GDM1 (cell line): ENCODE results near the gene SLC4A1AP.
A peak's percentile ranks its signal among the peaks of the same experiment; 100 is the strongest.

ENCODE experiments used
- DNase-seq: peaks from one replicate; lab custom pipeline; 2025; lab: John Stamatoyannopoulos, UW

Gene SLC4A1AP

DNA sequence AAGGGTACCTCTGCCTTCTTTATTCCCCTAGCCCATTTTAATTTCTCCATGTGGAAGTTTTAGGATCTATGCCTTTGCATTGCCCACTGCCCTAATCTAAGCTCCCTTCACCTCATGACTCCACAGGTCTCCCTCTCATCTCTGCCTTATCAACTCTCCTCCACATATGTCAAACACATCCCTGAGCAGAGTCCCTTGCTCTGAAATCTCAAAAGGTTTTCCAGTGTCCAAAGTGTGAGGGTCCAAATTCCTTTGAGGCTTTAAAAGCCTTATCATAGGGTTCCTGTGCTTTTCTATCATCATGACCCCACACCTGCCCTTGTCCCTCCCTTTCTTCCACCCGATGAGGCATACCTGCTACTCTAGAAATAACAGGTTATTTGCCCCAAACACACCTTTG, 38.6 kb downstream of the SLC4A1AP start:
- DNase-seq: no peak

DNA sequence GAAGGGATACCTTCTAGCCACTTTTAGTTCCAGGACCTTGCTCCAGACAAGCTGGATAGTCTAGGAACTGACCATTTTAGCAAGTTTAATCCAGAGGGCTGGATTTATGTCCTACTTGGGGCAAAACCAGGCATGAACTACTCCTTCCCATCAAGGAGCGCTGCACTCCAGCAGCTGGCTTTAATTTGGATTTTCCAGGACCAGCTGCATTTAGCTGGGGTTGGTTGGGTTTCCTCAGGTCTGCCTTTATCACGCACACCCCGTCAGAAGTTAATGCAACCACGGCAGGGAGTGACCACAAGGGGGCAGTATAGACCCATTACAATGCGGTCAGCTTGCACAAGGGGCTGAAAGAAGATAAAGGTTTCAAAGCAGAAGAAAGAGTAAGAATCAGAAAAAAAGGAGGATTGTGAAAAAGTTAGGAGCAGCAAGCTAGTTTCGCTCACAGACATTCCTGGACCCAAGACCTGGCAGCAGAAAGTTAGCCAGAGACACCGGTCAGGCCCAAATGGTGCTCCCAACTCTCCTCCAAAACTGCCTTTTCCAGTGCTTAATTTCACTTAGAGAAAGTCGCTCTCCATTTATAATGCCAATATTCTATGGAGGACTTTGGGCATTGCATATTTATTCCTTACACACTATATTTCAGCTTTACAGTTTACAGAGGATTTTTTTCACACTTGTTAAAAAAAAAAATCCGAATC, 40.1 kb downstream of the SLC4A1AP start:
- peak; percentile 59 for DNase-seq

DNA sequence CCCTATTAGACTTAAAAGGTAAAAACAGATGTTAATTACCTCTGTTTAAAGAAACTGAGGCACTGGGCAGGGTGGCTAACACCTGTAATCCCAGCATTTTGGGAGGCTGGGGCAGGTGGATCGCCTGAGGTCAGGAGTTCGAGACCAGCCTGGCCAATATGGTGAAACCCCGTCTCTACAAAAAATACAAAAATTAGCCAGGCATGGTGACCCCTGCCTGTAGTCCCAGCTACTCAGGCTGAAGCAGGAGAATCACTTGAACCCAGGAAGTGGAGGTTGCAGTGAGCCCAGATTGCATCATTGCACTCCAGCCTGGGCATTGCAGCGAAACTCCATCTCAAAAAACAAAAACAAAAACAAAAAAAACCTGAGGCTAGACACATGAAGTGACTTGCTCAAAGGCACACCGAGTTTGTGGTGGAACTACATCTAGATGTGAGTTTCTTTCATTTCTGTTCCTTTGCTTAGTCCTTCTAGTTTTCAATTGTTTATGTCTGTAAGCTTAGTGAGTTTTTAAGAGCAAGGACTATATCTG, 40.7 kb downstream of the SLC4A1AP start:
- DNase-seq: no peak

DNA sequence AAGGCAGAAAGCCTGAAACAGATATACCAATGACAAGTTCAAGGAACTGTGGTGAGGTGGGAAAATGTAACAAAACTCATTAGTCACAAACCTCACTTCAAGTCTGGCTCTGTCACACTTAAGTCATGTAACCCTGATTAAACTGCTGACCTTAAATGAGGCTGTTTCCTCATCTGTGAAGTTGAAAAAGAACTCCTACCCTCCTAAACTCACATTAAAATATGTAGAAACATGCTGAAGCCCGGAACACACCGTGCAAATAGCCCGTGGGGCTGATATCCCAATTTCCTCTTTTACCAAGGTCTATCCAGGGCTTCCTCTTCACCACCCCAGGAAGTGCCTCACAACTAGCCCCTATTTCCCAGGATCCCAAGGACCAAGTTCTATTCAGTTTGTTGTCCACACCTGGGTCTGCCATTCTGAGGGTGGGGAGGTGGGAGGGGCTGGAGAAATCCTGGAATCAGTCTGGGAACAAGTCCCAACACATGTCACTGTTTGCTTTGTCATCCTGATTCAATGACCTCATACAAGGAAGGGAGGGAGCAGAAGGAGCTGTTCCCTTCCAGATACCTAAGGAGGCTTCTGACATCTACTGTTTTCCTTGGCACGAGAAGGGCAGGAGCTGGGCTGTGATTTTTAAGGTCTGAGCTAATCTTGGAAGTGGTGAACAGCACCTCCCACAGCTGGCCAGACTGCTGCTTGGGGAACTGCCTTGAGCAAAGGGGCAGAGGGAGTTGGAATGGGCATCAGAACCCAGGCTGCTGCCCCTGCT, 42.3 kb downstream of the SLC4A1AP start:
- no peak for DNase-seq

DNA sequence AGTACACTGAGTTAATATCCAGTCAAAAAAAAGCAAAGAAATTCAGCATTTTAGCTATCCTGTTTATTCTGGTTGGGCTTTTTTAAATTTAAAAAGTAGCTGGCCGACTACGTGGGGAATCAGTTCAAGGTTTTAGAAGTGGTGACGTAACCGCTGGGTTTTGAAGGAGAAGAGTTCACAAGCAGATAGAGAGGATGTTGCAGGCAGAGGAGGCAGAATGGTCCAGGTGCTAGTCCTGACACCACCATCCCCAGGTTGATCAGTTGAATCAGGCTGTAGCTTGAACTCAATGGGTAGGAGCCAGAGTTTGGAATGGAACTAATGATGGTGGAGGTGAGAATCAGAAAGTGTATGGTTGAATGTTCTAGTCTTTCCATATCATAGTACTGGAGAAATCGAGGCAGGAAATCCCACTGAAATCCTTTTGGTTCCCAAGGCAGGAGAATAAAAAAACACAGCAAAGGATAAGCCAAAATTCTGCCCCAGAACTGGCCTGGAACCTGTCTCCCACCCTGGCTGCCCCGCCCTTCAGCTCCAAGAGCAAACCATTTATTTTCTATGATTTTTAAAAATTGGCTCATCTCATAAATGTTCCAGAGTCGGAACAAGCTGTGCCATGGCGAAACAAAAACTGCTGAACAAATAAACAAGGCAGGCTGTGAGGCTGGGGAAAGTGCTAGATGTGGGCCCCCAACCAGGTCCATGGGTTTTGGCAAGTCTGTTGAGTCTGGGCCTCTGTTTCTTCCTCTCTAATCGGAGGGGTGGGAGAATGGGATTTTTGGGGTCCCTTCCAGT, 44.0 kb downstream of the SLC4A1AP start:
- no peak for DNase-seq

DNA sequence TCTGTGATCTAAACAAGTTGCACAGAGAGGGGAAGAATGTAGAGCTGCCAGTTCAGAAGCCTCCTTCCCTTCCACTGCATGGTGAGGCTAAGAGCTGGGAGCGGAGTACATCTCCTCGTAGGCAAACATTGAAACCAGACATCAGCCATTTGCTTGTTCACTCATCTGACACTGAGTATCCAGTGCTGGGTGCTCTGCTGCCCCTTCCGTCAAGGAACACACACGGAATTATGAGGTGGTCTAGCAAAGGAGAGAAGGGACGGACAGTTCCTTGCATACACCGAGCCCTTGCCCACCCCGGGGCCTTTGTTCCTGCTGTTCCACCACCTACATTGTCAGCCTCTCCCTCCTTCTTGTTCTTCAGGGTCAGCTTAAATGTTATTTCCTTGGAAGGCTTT, 44.6 kb downstream of the SLC4A1AP start:
- no peak for DNase-seq

DNA sequence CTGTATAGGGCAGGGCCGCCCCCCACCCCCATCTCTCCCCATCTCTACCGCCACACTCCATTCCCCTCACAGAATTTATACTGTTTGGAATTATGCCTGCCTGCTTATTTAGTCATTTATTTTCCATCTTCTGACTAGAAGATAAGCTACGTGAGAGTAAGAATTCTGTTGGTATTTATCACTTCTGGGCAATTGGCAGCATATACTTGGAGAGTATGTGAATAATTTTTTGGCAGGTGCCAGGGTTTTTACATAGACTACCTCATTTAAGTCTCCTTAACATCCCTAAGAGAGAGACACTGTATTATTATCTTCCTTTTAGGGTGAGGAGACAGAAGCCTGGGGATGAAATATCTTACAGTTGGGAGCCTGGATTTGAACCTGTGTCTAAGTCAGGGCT, 45.0 kb downstream of the SLC4A1AP start:
- DNase-seq: no peak

DNA sequence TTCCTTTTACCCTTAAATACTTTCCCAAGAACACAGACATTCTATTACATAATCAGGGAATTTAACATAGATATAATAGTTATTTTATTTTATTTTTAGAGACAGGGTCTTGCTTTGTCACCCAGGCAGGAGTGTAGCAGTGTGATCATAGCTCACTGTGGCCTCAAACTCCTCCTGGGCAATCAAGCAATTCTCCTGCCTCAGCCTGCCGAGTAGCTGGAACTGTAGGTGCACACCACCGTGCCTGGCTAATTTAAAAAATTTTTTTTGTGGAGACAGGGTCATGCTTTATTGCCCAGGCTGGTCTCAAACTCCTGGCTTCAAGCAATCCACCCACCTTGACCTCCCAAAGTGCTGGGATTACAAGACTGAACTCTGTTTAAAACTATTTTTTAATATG, 45.6 kb downstream of the SLC4A1AP start:
- DNase-seq: no peak

DNA sequence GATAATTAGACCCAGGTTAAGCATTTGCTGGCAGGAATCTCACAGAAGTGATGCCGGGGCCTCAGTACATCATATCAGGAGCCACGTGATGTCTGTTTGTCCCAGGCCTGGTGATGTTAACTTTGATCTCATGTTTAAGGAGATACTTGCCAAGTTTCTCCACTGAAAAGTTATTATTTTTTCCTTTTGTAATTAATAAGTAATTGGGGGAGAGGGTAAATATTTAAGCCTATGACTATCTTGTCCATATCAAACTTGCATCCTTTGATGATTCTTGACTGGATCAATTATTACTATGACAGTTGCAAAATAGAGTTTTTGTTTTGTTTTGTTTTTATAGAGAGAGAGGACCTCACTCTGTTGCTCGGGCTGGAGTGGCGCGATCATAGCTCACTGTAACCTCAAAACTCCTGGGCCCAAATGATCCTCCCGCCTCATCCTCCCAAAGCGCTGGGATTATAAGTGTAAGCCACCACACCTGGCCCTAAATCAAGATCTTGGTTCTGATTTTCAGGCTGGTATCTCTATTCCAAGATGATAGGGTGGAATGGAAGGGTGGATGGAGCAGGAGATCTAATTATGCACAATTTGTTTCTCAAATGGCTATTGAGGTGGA, 46.4 kb downstream of the SLC4A1AP start:
- DNase-seq: no peak

DNA sequence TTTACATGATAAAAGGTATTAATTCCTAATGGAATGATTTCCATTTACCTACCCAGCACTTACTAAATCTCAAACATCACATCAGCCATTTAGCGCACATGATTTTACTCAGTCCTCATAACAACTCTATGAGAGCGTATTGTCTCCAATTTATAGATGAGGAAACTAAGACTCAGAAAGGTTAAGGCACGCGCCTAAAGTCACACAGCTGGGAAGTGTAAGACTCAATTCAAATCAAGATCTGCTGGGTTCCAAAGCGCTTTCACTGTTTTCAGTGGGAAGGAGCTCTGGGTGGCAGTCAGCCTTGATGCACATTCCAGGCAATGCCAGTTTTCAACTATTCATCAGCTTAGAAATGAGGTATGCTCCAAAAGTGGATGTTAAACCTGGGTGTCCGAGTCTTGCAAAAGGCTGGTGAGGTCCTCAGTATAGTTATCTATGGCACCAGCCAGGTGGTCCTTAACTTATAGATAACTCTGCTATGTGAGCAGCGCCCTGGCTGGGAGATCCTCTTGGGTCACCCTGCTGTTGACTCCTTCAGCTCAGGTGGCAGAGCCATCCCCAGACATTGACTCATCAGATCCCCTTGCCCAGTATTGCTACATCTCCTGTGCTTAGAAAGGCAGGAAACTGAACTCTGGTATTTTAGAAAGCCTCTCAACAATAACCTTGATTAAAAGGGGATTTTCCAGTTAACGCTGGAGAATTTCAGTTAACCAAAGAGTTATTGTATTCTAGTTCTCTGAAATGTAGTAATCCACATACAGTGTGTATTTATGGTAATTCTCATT, 47.1 kb downstream of the SLC4A1AP start:
- no peak for DNase-seq

DNA sequence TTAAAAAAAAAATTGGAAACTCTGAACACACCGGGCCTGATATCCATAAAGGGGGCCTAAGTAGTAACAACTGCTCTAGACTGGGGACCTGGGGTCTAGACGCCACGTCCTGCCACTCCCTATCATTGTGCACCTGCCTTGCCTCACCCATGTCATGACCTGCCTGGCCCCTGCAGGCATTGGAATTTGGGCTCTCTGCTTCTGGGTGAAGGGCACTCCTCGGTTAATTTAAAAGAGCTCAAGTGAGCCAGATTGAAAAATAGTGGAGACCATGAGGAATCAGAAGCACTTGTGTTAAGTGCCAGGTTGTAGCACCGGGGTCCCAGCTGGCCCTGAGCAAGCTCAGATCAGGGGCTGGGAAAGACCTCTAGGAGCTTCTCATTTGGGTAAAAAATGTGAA, 48.1 kb downstream of the SLC4A1AP start:
- DNase-seq: no peak

DNA sequence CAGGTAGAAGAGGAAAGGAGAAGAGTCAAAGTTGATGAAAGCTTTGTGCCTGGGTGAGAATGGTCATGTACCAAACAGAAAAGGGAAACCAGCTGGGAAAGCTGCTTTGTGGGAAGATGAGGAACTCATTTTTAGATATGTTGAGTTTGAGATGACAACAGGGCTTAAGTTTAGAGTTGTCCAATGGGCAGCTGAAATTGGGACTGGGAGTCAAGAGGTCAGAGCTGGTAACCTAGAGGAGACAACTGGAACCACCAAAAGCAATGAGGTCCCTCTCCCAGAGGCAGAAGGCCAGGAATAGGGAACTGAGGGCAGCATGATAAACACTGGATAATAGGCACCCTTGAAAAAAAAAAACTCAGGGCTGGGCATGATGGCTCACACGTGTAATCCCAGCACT, 48.8 kb downstream of the SLC4A1AP start:
- no peak for DNase-seq

DNA sequence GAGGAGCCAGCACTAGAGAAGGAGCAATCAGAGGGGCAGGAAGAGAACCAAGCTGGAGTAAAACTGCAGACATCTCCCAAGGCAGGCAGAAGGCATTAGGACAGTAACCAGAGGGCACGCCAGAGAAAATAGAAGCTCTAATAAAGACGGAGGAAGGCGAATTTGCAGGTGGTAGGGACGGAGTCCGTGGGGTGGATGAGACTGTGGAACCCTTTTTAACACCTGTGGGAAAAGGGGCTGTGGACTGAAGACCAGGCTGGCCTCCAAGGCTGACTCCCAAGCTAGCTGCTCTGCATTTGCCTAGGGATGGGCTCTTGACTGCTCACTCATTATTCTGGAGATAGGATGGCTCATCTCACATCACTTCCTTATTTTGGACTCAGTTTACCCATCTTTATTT, 49.5 kb downstream of the SLC4A1AP start:
- DNase-seq: no peak

DNA sequence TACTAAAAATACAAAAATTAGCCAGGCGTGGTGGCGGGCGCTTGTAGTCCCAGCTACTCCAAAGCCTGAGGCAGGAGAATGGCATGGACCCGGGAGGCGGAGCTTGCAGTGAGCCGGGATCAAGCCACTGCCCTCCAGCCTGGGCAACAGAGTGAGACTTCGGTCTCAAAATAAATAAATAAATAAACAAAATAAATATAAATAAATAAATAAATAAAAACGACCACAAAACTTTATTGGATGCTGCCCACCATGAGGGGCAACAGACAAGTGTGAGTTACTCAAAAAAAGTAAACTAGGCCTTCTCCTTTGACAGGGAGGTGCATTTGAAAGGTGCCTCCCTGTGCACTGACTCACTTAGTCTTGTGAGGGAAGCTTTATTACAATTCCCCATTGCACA, 50.4 kb downstream of the SLC4A1AP start:
- no peak for DNase-seq

DNA sequence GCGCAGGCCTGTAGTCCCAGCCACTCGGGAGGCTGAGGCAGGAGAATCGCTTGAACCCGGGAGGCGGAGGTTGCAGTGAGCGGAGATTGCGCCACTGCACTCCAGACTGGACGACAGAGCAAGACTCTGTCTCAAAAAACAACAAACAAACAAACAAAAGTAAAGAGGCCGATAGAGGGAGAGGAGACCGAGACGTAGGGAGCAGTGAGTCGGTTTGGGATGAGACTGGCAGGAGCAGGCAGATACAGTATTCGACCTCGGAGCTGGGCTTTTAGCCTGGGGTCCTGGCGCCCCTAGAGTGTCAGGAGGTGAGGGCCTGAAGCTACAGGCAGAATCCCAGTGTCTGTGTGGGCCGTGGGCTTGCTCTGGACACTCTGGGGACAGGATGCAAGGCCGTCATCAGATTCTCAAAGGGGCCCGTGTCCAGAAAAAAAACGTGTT, 51.2 kb downstream of the SLC4A1AP start:
- no peak for DNase-seq

DNA sequence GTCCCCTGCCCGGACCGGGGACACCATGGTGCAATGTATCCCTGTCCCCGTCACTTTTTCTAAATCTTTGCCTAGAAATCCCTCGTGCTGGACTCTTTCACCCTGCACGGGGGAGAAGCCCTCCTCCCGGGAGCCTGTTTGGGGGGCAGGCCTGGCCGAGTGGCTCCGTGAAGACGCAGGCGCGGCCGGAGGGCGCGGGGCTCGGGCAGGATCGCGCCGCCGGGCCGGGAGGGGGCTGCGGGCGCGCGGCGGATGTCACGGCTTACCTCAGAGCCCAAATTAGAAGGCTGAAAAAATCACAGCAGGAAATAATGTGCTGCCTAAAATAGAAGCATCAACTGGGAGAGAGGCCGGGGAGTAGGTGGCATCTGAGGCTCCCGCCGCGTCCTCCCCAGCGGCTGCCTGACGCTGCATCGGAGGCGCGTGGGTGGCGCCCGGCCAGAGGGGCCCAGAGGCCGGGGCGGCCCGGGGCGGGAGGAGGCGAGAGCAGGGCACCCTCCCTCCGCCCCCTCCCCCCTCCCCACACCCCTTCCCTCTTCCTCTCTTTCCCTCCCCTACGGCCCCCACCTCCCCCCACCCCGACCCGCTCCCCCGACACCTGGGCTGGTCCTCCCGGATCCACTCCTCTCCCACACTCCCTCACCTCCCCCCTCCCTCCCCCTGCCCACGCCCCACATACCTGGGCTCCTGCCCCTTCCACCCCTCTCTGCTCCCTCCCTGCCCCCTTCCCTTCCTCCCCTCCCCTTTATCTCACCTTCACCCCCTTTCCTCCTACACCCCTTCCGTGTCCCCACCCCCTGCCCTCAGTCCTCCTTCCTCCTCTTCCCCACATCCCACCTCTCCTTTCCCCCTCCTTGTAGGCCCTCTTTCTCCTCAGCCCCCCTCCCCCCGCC, 51.9 kb downstream of the SLC4A1AP start:
- DNase-seq: no peak

DNA sequence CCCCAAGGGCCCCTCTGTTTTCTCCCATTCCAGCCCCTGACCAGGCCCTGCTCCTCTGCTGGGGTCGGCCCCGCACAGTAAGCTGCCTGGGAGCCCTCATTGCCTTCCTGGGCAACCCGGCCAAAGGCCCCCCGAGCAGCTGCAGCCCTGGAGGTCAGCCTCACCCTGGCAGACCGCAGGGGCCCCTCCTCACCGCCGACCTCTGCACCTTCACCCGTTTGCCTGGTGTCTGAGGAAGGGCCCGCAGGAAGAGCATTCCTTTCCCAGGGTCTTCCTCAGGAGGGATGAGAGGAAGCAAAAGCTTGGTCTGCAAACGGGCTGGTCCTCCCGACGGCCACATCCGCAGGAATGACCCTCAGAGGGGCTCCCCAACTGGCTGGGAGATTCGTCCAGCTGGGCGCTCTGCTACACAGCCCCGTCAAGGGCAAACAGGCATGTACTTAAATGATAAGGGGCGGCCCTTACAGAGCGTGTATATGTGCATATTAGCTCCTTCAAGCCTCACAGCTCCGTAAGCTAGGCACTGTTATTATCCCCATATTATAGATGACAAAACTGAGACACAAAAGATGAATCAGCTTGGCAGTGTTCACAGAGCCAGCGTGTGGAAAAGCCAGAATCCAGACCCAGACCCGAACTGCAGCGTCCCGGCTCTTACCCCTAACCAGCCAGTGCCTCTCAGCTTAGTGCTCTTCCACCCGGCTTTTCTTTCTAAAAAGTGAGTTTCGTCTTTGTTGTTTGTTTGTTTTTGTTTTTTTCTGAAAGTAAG, 52.8 kb downstream of the SLC4A1AP start:
- no peak for DNase-seq

DNA sequence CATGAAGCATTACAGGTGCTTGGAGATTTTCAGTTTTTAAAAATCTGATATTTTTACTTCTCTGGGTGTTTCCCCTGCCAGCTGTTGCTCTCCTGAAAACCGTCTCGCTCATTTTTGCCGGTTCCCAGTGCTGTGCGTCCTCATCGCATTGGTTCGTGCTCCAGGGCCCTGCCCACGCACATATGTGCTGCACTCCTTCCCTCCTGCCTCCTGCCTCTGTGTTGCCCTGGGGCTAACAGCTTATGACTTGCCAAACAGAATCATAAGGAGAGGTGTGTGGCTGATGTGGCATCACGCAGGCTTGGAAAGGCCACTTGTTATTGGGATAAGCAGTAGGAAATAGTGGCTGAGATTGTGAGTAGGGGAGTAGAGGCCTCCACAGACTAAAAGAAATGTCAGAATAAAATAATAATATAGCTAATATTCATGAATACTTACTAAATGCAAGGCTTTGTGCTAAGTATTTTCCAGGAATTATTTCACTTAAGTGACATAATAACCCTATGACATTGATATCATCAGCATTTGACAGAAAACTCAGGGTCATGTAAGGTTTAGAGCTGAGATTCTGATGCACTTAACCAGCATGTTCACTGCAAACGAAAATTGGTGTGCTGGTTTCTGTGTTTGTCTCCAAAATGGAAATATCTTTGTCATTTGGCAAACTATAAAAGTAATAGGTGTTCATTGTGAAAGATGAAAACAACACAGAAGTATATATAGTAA, 53.5 kb downstream of the SLC4A1AP start:
- DNase-seq: no peak
